Caco-2 (cell line): ENCODE results near the gene UST. TPM values are rescaled to one million over a fixed set of nuclear protein-coding genes. Genes with fewer than 3 reads are reported as not detected.

Experiments used
- BruUV-seq: library from RNA; stranded (reverse); fragments of 400-500 nt; replicated peaks from 2 replicates; lab custom pipeline; 2021; lab: Mats Ljungman, UMichigan
- CTCF ChIA-PET: fragments of 300-600 bp; sonication (Branson Sonifier 250); formaldehyde crosslinking; loops from one replicate; lab custom pipeline; 2022; ENCODE audit warnings: antibody characterized with exemption; lab: Charles Lee
- POLR2A ChIA-PET: fragments of 300-600 bp; sonication (Branson Sonifier 250); formaldehyde crosslinking; loops from one replicate; lab custom pipeline; 2022; ENCODE audit warnings: antibody characterized with exemption; lab: Charles Lee
- DNase-seq, 2 experiments: peaks; one replicate each; pipeline versions ENCODE4 v3.0.0 to v3.0.0-alpha.2; 2020 to 2022
- H3K27me3 ChIP-seq: replicated peaks from 2 replicates; pipeline ENCODE4 v1.6.0; 2011; ENCODE audit warnings: low read length; ENCODE audit not compliant: control insufficient read depth, insufficient read depth
- H3K36me3 ChIP-seq: 2 replicates; pipeline ENCODE4 v1.5.1; 2011; ENCODE audit warnings: low read length; ENCODE audit not compliant: control insufficient read depth, insufficient read depth
- H3K4me1 ChIP-seq: fragments of 250-450 bp; sonication (Bioruptor Pico); 2 replicates; pipeline ENCODE4 v1.5.1; 2020; ENCODE audit warnings: mild to moderate bottlenecking
- H3K4me3 ChIP-seq: 2 replicates; pipeline ENCODE4 v1.5.1; 2011; ENCODE audit warnings: low read depth, mild to moderate bottlenecking, control low read depth, low read length
- H3K9me3 ChIP-seq: fragments of 250-450 bp; sonication (Bioruptor Pico); 2 replicates; pipeline ENCODE4 v1.5.1; 2020; ENCODE audit warnings: mild to moderate bottlenecking, moderate library complexity
- H3K27ac Mint-ChIP-seq: one replicate; pipeline ENCODE4 v1.8.0; 2022; ENCODE audit warnings: mixed read lengths; ENCODE audit not compliant: unreplicated experiment
- H3K27me3 Mint-ChIP-seq: one replicate; pipeline ENCODE4 v1.8.0; 2022; ENCODE audit warnings: mixed read lengths; ENCODE audit not compliant: insufficient read depth, unreplicated experiment
- H3K36me3 Mint-ChIP-seq: one replicate; pipeline ENCODE4 v1.8.0; 2022; ENCODE audit warnings: mild to moderate bottlenecking, mixed read lengths; ENCODE audit not compliant: insufficient read depth, unreplicated experiment
- H3K4me1 Mint-ChIP-seq: one replicate; pipeline ENCODE4 v1.8.0; 2022; ENCODE audit warnings: low read depth, mixed read lengths; ENCODE audit not compliant: unreplicated experiment
- H3K4me3 Mint-ChIP-seq: one replicate; pipeline ENCODE4 v1.8.0; 2022; ENCODE audit warnings: mild to moderate bottlenecking, moderate library complexity, mixed read lengths; ENCODE audit not compliant: unreplicated experiment
- H3K9me3 Mint-ChIP-seq: one replicate; pipeline ENCODE4 v1.8.0; 2022; ENCODE audit warnings: mixed read lengths; ENCODE audit not compliant: unreplicated experiment
- CTCF ChIP-seq, 2 experiments: fragments of 200-600 bp in 1 of 2; IDR thresholded peaks; 1 replicate in 1 of 2; 2 replicates in 1 of 2; pipeline versions ENCODE4 v1.5.1 to v1.8.0; 2011 to 2022; ENCODE audit warnings: antibody characterized with exemption in 1 of 2, control low read depth in 1 of 2, inconsistent platforms in 1 of 2, low read depth in 1 of 2, low read length in 1 of 2, mild to moderate bottlenecking in 1 of 2, moderate library complexity in 1 of 2; ENCODE audit not compliant: insufficient read depth in 1 of 2, severe bottlenecking in 1 of 2, unreplicated experiment in 1 of 2
- intact Hi-C: fragments of 100-400 bp; cut with micrococcal nuclease; formaldehyde crosslinking; loops from one replicate; pipeline ENCODE4 v1.10.0; 2022; ENCODE audit not compliant: unreplicated experiment
- total RNA-seq: library from RNA; stranded (reverse); gene quantifications from 2 replicates; pipeline ENCODE4 v1.2.3, GENCODE V29; 2022

The UST gene
- total RNA-seq, 1 experiment from 2014 or later, result not detected

DNA sequence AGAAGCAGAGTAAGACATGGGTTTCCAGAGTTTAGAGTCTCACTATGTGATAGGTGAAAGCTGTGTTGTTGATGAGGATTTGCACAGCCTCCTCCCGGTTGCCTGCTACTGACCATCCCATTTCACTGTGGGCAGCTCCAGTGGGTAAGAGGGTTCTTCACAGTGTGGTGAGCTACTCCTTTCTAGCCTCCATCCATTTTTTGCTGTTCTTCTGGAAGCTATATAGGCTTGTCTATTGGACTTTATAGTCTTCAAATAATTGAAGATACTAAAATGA lies 13.4 kb downstream of the UST start:
- no TSS peak for BruUV-seq

GRCh38 chr6:148760568-148761526 lies 14.0 kb downstream of the UST start:
- H3K4me3 Mint-ChIP-seq, result no peak overlapping the region

More for the DNA sequence above, 13.4 kb downstream of the UST start:
- H3K4me1 Mint-ChIP-seq, result peaks cover 9% of the 10 kb centered on the region
- H3K36me3 Mint-ChIP-seq, result no peaks in the 10 kb centered on the region
- Histone ChIP-seq H3K36me3 (no peaks in the 10 kb centered on the region), H3K9me3 (peaks cover 2% of the 10 kb centered on the region; the same call in 1 of the 2 replicates), H3K4me1 (peaks cover 8% of the 10 kb centered on the region), H3K27me3 (no peaks in the 10 kb centered on the region), H3K4me3 (no peak overlapping the region)
- H3K9me3 Mint-ChIP-seq, result peaks cover 5% of the 10 kb centered on the region
- TF ChIP-seq CTCF (IDR thresholded peaks at IDR 0.05; ENCODE audit: insufficient read depth in 1 of 2, low read depth in 1 of 2, low read length in 1 of 2, severe bottlenecking in 1 of 2, unreplicated experiment in 1 of 2), result no peak
- peaks cover 5% of the 10 kb centered on the region for H3K27me3 Mint-ChIP-seq
- POLR2A ChIA-PET, result no interaction called here
- no peak overlapping the region for H3K27ac Mint-ChIP-seq
- H3K4me3 Mint-ChIP-seq, result no peak overlapping the region
- intact Hi-C loops, result no loop called here
- CTCF ChIA-PET, result interaction anchor here (0.6 kb wide), 1 partner anchor 213 kb away, joined by 3 read pairs; no protein-coding TSS in a partner anchor
- DNase-seq, result no peak

More at GRCh38 chr6:148760568-148761526, 14.0 kb downstream of the UST start:
- intact Hi-C loops, result no loop called here
- ChIA-PET POLR2A (no interaction called here), CTCF (interaction anchor here (0.6 kb wide), 1 partner anchor 212 kb away, joined by 3 read pairs; no protein-coding TSS in a partner anchor)
- peaks cover 5% of the 10 kb centered on the region for H3K27me3 Mint-ChIP-seq
- Histone ChIP-seq H3K4me1 (peaks cover 8% of the 10 kb centered on the region), H3K4me3 (no peak overlapping the region), H3K36me3 (no peaks in the 10 kb centered on the region), H3K9me3 (peaks cover 2% of the 10 kb centered on the region; the same call in 1 of the 2 replicates), H3K27me3 (no peaks in the 10 kb centered on the region)
- no peaks in the 10 kb centered on the region for H3K36me3 Mint-ChIP-seq
- DNase-seq, result no peak
- H3K4me1 Mint-ChIP-seq, result peaks cover 12% of the 10 kb centered on the region
- BruUV-seq, result no TSS peak
- H3K9me3 Mint-ChIP-seq, result peaks cover 9% of the 10 kb centered on the region
- no peak overlapping the region for H3K27ac Mint-ChIP-seq
- TF ChIP-seq CTCF (IDR thresholded peaks at IDR 0.05; ENCODE audit: insufficient read depth in 1 of 2, low read depth in 1 of 2, low read length in 1 of 2, severe bottlenecking in 1 of 2, unreplicated experiment in 1 of 2), result no peak
